Tibial nerve (tissue), 4 donors: ENCODE data around the gene ARHGEF4. TPM values are rescaled to one million over a fixed set of nuclear protein-coding genes. Genes with fewer than 3 reads are reported as not detected.

Experiments used
- DNase-seq, 2 donors: peaks; one replicate each; pipeline ENCODE4 v3.0.0-alpha.2; 2019; ENCODE audit warnings: low spot score in 2 of 2
- H3K27ac ChIP-seq, 4 donors: fragments of 200-600 bp; sonication (generic) in 3 of 4; one replicate each; pipeline ENCODE4 v1.5.1; 2017 to 2019; ENCODE audit warnings: mild to moderate bottlenecking in 1 of 4
- H3K27me3 ChIP-seq, 2 donors: fragments of 200-600 bp; sonication (generic) in 1 of 2; one replicate each; pipeline versions ENCODE4 v1.5.1 to v1.6.0; 2017 to 2019
- H3K36me3 ChIP-seq, 3 donors: fragments of 200-600 bp; sonication (generic); one replicate each; pipeline ENCODE4 v1.5.1; 2018 to 2019
- H3K4me1 ChIP-seq, 4 donors: fragments of 200-600 bp; sonication (generic) in 3 of 4; one replicate each; pipeline ENCODE4 v1.5.1; 2017 to 2019
- H3K4me3 ChIP-seq, 4 donors: fragments of 200-600 bp; sonication (generic) in 3 of 4; one replicate each; pipeline ENCODE4 v1.5.1; 2017 to 2019; ENCODE audit warnings: mild to moderate bottlenecking in 1 of 4, moderate library complexity in 1 of 4
- H3K9me3 ChIP-seq, 4 donors: fragments of 200-600 bp; sonication (generic) in 3 of 4; one replicate each; pipeline ENCODE4 v1.5.1; 2017 to 2019
- CTCF ChIP-seq, 5 experiments: fragments of 200-600 bp in 3 of 5; fragments of 450-650 bp in 2 of 5; sonication (generic) in 3 of 5; IDR thresholded peaks; one replicate each; pipeline ENCODE4 v1.5.1; 2016 to 2019; ENCODE audit warnings: antibody characterized with exemption in 5 of 5, mild to moderate bottlenecking in 3 of 5, moderate library complexity in 2 of 5
- EP300 ChIP-seq, 2 donors: sonication (generic); formaldehyde crosslinking; IDR thresholded peaks; one replicate each; pipeline ENCODE4 v1.6.1; 2017; ENCODE audit warnings: antibody characterized with exemption in 2 of 2, mild to moderate bottlenecking in 1 of 2
- POLR2A ChIP-seq, 2 donors: fragments of 450-650 bp; IDR thresholded peaks; one replicate each; pipeline ENCODE4 v1.6.1; 2017; ENCODE audit warnings: antibody characterized with exemption in 2 of 2, mild to moderate bottlenecking in 2 of 2, moderate library complexity in 2 of 2
- WGBS, 2 donors: methylation state at CpG; one replicate each; pipeline ENCODE4 v1.1.5; 2018; 5-methylcytosine and 5-hydroxymethylcytosine counted together
- total RNA-seq, 4 donors: library from RNA; depleted of rRNA; stranded (reverse); fragments of >200 nt; gene quantifications; one replicate each; pipeline ENCODE4 v1.1.0, GENCODE V29; 2016

The ARHGEF4 gene
- total RNA-seq, 4 donors from 2014 or later: 16.3 to 50.7 (median 23.3) TPM

- H3K27ac ChIP-seq: no peak overlapping the region
- H3K36me3 ChIP-seq: peaks cover 3 to 78% (median 4%) of the 10 kb centered on the region in 3 donors
- H3K27me3 ChIP-seq: no peaks in the 10 kb centered on the region
- DNase-seq: no peak
- H3K4me3 ChIP-seq: no peak overlapping the region
- peaks cover 0 to 3% (median 0%) of the 10 kb centered on the region in 4 donors for H3K4me1 ChIP-seq
- TF ChIP-seq POLR2A (IDR thresholded peaks at IDR 0.05): no peak
- H3K9me3 ChIP-seq: no peaks in the 10 kb centered on the region
- WGBS, 2 donors: 85 to 93% methylated on average over 24 of the region's 24 CpGs
Observed at GRCh38 chr2:131044075-131044756, 207.5 kb downstream of the ARHGEF4 start.

GRCh38 chr2:131044757-131045150 is 208.0 kb downstream of the ARHGEF4 start:
- H3K4me1 ChIP-seq: peaks cover 0 to 2% (median 0%) of the 10 kb centered on the region in 4 donors
- no peaks in the 10 kb centered on the region for H3K27me3 ChIP-seq
- no peak for DNase-seq
- peaks cover 4 to 83% (median 7%) of the 10 kb centered on the region in 3 donors for H3K36me3 ChIP-seq
- H3K27ac ChIP-seq: no peak overlapping the region
- WGBS, 2 donors: 95 to 96% methylated on average over 11 of the region's 11 CpGs
- no peak overlapping the region for H3K4me3 ChIP-seq
- TF ChIP-seq CTCF (IDR thresholded peaks at IDR 0.05) (no peak), POLR2A (IDR thresholded peaks at IDR 0.05) (no peak), EP300 (IDR thresholded peaks at IDR 0.05) (no peak)
- H3K9me3 ChIP-seq: no peaks in the 10 kb centered on the region

- Histone ChIP-seq H3K36me3 (peaks cover 4 to 90% (median 7%) of the 10 kb centered on the region in 3 donors), H3K4me3 (no peak overlapping the region), H3K27me3 (no peaks in the 10 kb centered on the region), H3K9me3 (no peaks in the 10 kb centered on the region), H3K4me1 (no peaks in the 10 kb centered on the region), H3K27ac (no peak overlapping the region)
- TF ChIP-seq CTCF (IDR thresholded peaks at IDR 0.05): no peak
- no peak for TF ChIP-seq POLR2A (IDR thresholded peaks at IDR 0.05)
- TF ChIP-seq EP300 (IDR thresholded peaks at IDR 0.05): no peak
- no peak for DNase-seq
- 75 to 87% methylated on average over 8 of the region's 8 CpGs for WGBS, 2 donors
Observed at GRCh38 chr2:131045286-131046027, 208.7 kb downstream of the ARHGEF4 start.

GRCh38 chr2:131046028-131046917 is 209.6 kb downstream of the ARHGEF4 start:
- no peak for DNase-seq
- 80 to 86% methylated on average over 29 to 31 of the region's 32 CpGs for WGBS, 2 donors
- TF ChIP-seq EP300 (IDR thresholded peaks at IDR 0.05) (no peak), POLR2A (IDR thresholded peaks at IDR 0.05) (no peak), CTCF (IDR thresholded peaks at IDR 0.05) (no peak)

GRCh38 chr2:131046918-131047652 is 210.4 kb downstream of the ARHGEF4 start:
- no peak overlapping the region for H3K27ac ChIP-seq
- WGBS, 2 donors: 86 to 88% methylated on average over 18 of the region's 18 CpGs
- peaks cover 4 to 94% (median 9%) of the 10 kb centered on the region in 3 donors for H3K36me3 ChIP-seq
- no peaks in the 10 kb centered on the region for H3K27me3 ChIP-seq
- H3K4me1 ChIP-seq: no peaks in the 10 kb centered on the region
- DNase-seq: no peak
- no peaks in the 10 kb centered on the region for H3K9me3 ChIP-seq
- no peak for TF ChIP-seq CTCF (IDR thresholded peaks at IDR 0.05)
- TF ChIP-seq POLR2A (IDR thresholded peaks at IDR 0.05): no peak
- no peak for TF ChIP-seq EP300 (IDR thresholded peaks at IDR 0.05)
- H3K4me3 ChIP-seq: no peak overlapping the region

More at GRCh38 chr2:131046028-131046917, 209.6 kb downstream of the ARHGEF4 start:
- Histone ChIP-seq H3K27me3 (no peaks in the 10 kb centered on the region), H3K4me3 (no peak overlapping the region), H3K9me3 (no peaks in the 10 kb centered on the region), H3K36me3 (peaks cover 4 to 94% (median 7%) of the 10 kb centered on the region in 3 donors), H3K27ac (no peak overlapping the region), H3K4me1 (no peaks in the 10 kb centered on the region)
